ENCODE data around the gene OVOL2.
"Not testable (repeated sequence)": the region's sequence is repeated elsewhere in the genome, so short reads cannot be mapped to it uniquely, and the experiment has no call there.

GRCh38 chr20:18088841-18089240, 31.1 kb upstream of the OVOL2 start:
- not testable (repeated sequence) for TF ChIP-seq CTCF, POLR2AphosphoS5 (IDR thresholded peaks at IDR 0.05)

Data from transverse colon (tissue), 4 donors.